ENCODE results near the gene INSYN1.

GRCh38 chr15:73747847-73748590 lies 5.1 kb downstream of the INSYN1 start:
- TF ChIP-seq CTCF (IDR thresholded peaks at IDR 0.05) (no peak), EZH2 (IDR thresholded peaks at IDR 0.05; ENCODE audit: borderline replicate concordance, insufficient read depth, low read depth, low read length, poor library complexity, severe bottlenecking) (no peak)
